HepG2 (cell line): ENCODE measurements around the gene FAM83D. TPM values are rescaled to one million over a fixed set of nuclear protein-coding genes. Genes with fewer than 3 reads are reported as not detected.
A peak's percentile ranks its signal among the peaks of the same experiment; 100 is the strongest.

Experiments
- CREB1 ChIP-seq, 2 experiments: fragments of 450-650 bp in 1 of 2; IDR thresholded peaks; 2 replicates each; pipeline ENCODE4 v1.6.1; 2016 to 2017; ENCODE audit warnings: control low read depth in 1 of 2, mild to moderate bottlenecking in 1 of 2, missing compliant biosample characterization in 1 of 2, missing genetic modification characterization in 1 of 2
- EED ChIP-seq: sonication (generic); formaldehyde crosslinking; IDR thresholded peaks from 2 replicates; pipeline ENCODE4 v1.5.0; 2020; ENCODE audit warnings: mild to moderate bottlenecking, missing genetic modification reagents
- EP300 ChIP-seq, 3 experiments: sonication (generic) in 1 of 3; formaldehyde crosslinking in 1 of 3; IDR thresholded peaks; 2 replicates each; pipeline versions ENCODE4 v1.5.1 to v1.6.1; 2011 to 2020; ENCODE audit warnings: low read depth in 2 of 3, low read length in 2 of 3, borderline replicate concordance in 1 of 3, improper control_type of control experiment in 1 of 3, mild to moderate bottlenecking in 1 of 3, missing genetic modification reagents in 1 of 3, moderate library complexity in 1 of 3
- GLI4 ChIP-seq: sonication (generic); formaldehyde crosslinking; IDR thresholded peaks from 2 replicates; pipeline ENCODE4 v1.5.1; 2020; ENCODE audit warnings: missing genetic modification reagents, mild to moderate bottlenecking, moderate library complexity, borderline replicate concordance
- IRF2 ChIP-seq: IDR thresholded peaks from 2 replicates; pipeline ENCODE4 v1.6.1; 2018; ENCODE audit warnings: missing genetic modification reagents, missing compliant biosample characterization
- KDM6A ChIP-seq: IDR thresholded peaks from 2 replicates; pipeline ENCODE4 v1.6.1; 2016; ENCODE audit warnings: low read depth
- KMT2B ChIP-seq: IDR thresholded peaks from 2 replicates; pipeline ENCODE4 v1.6.1; 2016; ENCODE audit warnings: missing genetic modification reagents, missing compliant biosample characterization
- MYC ChIP-seq: sonication (generic); formaldehyde crosslinking; IDR thresholded peaks from 2 replicates; pipeline ENCODE4 v1.9.0; 2021; ENCODE audit warnings: missing genetic modification reagents, borderline replicate concordance
- PHF21A ChIP-seq: sonication (generic); formaldehyde crosslinking; IDR thresholded peaks from 2 replicates; pipeline ENCODE4 v1.5.0; 2020; ENCODE audit warnings: mild to moderate bottlenecking, missing genetic modification reagents
- SMYD3 ChIP-seq: sonication (generic); formaldehyde crosslinking; IDR thresholded peaks from 2 replicates; pipeline ENCODE4 v1.8.1; 2023; ENCODE audit warnings: mild to moderate bottlenecking, missing genetic modification reagents
- SNAI1 ChIP-seq: sonication (generic); formaldehyde crosslinking; IDR thresholded peaks from 2 replicates; pipeline ENCODE4 v1.5.0; 2020; ENCODE audit warnings: mild to moderate bottlenecking, missing genetic modification reagents, borderline replicate concordance
- SP1 ChIP-seq, 2 experiments: fragments of 450-650 bp in 1 of 2; sonication (generic) in 1 of 2; formaldehyde crosslinking in 1 of 2; IDR thresholded peaks; 2 replicates each; pipeline versions ENCODE4 v1.4.0 to v1.6.1; 2016 to 2020; ENCODE audit warnings: missing genetic modification reagents in 1 of 2
- TEAD2 ChIP-seq: sonication (generic); formaldehyde crosslinking; IDR thresholded peaks from 2 replicates; pipeline ENCODE4 v1.9.0; 2021; ENCODE audit warnings: missing genetic modification reagents
- THYN1 ChIP-seq: sonication (generic); formaldehyde crosslinking; IDR thresholded peaks from 2 replicates; pipeline ENCODE4 v1.8.1; 2023; ENCODE audit warnings: low read depth, mild to moderate bottlenecking, moderate library complexity, missing genetic modification reagents, borderline replicate concordance
- YEATS2 ChIP-seq: sonication (generic); formaldehyde crosslinking; IDR thresholded peaks from 2 replicates; pipeline ENCODE4 v1.4.0; 2020; ENCODE audit warnings: missing genetic modification reagents, borderline replicate concordance
- ZC3H4 ChIP-seq: sonication (generic); formaldehyde crosslinking; IDR thresholded peaks from 2 replicates; pipeline ENCODE4 v1.4.0; 2020; ENCODE audit warnings: missing genetic modification reagents, borderline replicate concordance
- ZMYM2 ChIP-seq: sonication (generic); formaldehyde crosslinking; IDR thresholded peaks from 2 replicates; pipeline ENCODE4 v1.8.0; 2022; ENCODE audit warnings: mild to moderate bottlenecking, missing genetic modification reagents
- ZNF10 ChIP-seq: sonication (generic); formaldehyde crosslinking; IDR thresholded peaks from 2 replicates; pipeline ENCODE4 v1.4.0; 2020; ENCODE audit warnings: mild to moderate bottlenecking, low read depth, missing genetic modification reagents, borderline replicate concordance
- ZNF274 ChIP-seq: sonication (generic); formaldehyde crosslinking; IDR thresholded peaks from 2 replicates; pipeline ENCODE4 v1.5.1; 2020; ENCODE audit warnings: mild to moderate bottlenecking, missing genetic modification reagents
- ZNF607 ChIP-seq: sonication (generic); formaldehyde crosslinking; IDR thresholded peaks from 2 replicates; pipeline ENCODE4 v1.5.1; 2020; ENCODE audit warnings: missing genetic modification reagents, mild to moderate bottlenecking, borderline replicate concordance
- ZNF614 ChIP-seq: IDR thresholded peaks from 2 replicates; pipeline ENCODE4 v1.6.1; 2018; ENCODE audit warnings: missing biosample characterization, missing genetic modification reagents, inconsistent platforms, borderline replicate concordance
- ZNF616 ChIP-seq: sonication (generic); formaldehyde crosslinking; IDR thresholded peaks from 2 replicates; pipeline ENCODE4 v1.5.0; 2020; ENCODE audit warnings: low read depth, mild to moderate bottlenecking, missing genetic modification reagents
- ZNF703 ChIP-seq: sonication (generic); formaldehyde crosslinking; IDR thresholded peaks from 2 replicates; pipeline ENCODE4 v1.5.1; 2020; ENCODE audit warnings: missing genetic modification reagents, mild to moderate bottlenecking, moderate library complexity, borderline replicate concordance
- ZNF746 ChIP-seq: sonication (generic); formaldehyde crosslinking; IDR thresholded peaks from 2 replicates; pipeline ENCODE4 v1.8.0; 2022; ENCODE audit warnings: mild to moderate bottlenecking, missing genetic modification reagents
- ZNF749 ChIP-seq: sonication (generic); formaldehyde crosslinking; IDR thresholded peaks from 2 replicates; pipeline ENCODE4 v1.8.0; 2022; ENCODE audit warnings: mild to moderate bottlenecking, missing genetic modification reagents, moderate library complexity, borderline replicate concordance
- polyA plus RNA-seq, 8 experiments: library from polyadenylated mRNA; depleted of rRNA in 3 of 8; stranded (reverse) in 7 of 8; unstranded in 1 of 8; fragments of >200 nt; fragmentation: Illumina TruSeq in 4 of 8; extraction: Trizol in 4 of 8; gene quantifications; 2 replicates each; pipeline versions ENCODE4 v1.2.1 to v1.2.3, GENCODE V29; 2011 to 2016; ENCODE audit warnings: low read depth in 4 of 8, missing spikeins in 1 of 8, mixed read lengths in 1 of 8; ENCODE audit not compliant: insufficient read depth in 1 of 8
- total RNA-seq, 5 experiments: library from RNA; depleted of rRNA; stranded (reverse); fragments of >200 nt; fragmentation: Illumina TruSeq; extraction: Trizol; gene quantifications; 2 replicates each; pipeline ENCODE4 v1.2.3, GENCODE V29; 2016; ENCODE audit warnings: low read depth in 1 of 5
- TF ChIP-seq, protein P1 (sequence below): conservative IDR thresholded peaks from 2 replicates; pipeline ENCODE4 v1.6.1; 2018; ENCODE audit warnings: missing genetic modification reagents
- TF ChIP-seq, protein P2 (sequence below): sonication (generic); formaldehyde crosslinking; IDR thresholded peaks from 2 replicates; pipeline ENCODE4 v1.4.0; 2020; ENCODE audit warnings: missing genetic modification reagents, borderline replicate concordance

The FAM83D gene
- total and polyA plus RNA-seq, 2 of the 13 experiments (the other 11 are each of a cell fraction or from before 2014, with no cell fraction given) = 51.4 to 64.0 TPM

DNA sequence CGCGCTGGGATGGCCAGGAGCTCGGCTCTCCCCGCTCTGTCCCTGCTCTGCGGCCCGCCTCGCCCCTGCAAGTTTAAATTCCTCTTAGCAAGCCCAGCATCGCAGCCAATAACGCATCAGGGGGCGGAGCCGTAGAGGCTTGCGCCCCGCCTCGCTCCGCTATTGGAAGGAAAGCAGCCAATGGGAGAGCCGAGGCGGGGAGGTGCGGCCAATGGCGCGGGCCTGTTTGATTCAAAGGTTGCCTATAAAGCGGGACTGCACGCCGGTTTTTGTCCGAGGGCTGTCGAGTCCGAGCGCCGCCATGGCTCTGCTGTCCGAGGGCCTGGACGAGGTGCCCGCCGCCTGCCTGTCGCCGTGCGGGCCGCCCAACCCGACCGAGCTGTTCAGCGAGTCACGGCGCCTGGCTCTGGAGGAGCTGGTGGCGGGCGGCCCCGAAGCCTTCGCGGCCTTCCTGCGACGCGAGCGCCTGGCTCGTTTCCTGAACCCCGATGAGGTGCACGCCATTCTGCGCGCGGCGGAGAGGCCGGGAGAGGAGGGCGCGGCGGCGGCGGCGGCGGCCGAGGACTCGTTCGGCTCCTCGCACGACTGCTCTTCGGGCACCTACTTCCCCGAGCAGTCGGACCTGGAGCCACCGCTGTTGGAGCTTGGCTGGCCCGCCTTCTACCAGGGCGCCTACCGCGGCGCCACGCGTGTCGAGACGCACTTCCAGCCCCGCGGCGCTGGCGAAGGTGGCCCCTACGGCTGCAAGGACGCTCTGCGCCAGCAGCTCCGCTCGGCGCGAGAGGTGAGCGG lies at the start of gene FAM83D (continued):
- TF ChIP-seq, protein P1, sequence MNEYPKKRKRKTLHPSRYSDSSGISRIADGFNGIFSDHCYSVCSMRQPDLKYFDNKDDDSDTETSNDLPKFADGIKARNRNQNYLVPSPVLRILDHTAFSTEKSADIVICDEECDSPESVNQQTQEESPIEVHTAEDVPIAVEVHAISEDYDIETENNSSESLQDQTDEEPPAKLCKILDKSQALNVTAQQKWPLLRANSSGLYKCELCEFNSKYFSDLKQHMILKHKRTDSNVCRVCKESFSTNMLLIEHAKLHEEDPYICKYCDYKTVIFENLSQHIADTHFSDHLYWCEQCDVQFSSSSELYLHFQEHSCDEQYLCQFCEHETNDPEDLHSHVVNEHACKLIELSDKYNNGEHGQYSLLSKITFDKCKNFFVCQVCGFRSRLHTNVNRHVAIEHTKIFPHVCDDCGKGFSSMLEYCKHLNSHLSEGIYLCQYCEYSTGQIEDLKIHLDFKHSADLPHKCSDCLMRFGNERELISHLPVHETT (CRISPR knock-in tag) = peak; percentile 55; the same call in 1 of the 2 replicates
- TF ChIP-seq EED (CRISPR knock-in tag) = peak; percentile 92
- TF ChIP-seq ZNF703 = peak; percentile 77; the same call in 1 of the 2 replicates
- TF ChIP-seq, protein P2, sequence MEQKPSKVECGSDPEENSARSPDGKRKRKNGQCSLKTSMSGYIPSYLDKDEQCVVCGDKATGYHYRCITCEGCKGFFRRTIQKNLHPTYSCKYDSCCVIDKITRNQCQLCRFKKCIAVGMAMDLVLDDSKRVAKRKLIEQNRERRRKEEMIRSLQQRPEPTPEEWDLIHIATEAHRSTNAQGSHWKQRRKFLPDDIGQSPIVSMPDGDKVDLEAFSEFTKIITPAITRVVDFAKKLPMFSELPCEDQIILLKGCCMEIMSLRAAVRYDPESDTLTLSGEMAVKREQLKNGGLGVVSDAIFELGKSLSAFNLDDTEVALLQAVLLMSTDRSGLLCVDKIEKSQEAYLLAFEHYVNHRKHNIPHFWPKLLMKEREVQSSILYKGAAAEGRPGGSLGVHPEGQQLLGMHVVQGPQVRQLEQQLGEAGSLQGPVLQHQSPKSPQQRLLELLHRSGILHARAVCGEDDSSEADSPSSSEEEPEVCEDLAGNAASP = peak; percentile 89; the same call in 1 of the 2 replicates
- TF ChIP-seq THYN1 (CRISPR knock-in tag) = peak; percentile 99
- TF ChIP-seq YEATS2 (CRISPR knock-in tag) = peak; percentile 74; the same call in 1 of the 2 replicates
- TF ChIP-seq TEAD2 (CRISPR knock-in tag) = no peak; the same call in 1 of the 2 replicates
- peak in 1 of 2 experiments; percentile 40; a peak in 2 of 4 replicates for TF ChIP-seq EP300 (IDR thresholded peaks at IDR 0.05; ENCODE audit: low read depth in 2 of 2, low read length in 2 of 2)
- TF ChIP-seq EP300 (CRISPR knock-in tag; IDR thresholded peaks at IDR 0.05; ENCODE audit: borderline replicate concordance) = no peak
- TF ChIP-seq ZNF10 (CRISPR knock-in tag) = no peak
- TF ChIP-seq ZNF274 (CRISPR knock-in tag) = peak; percentile 95
- peak; percentile 94 for TF ChIP-seq PHF21A
- peak; percentile 94; the same call in 1 of the 2 replicates for TF ChIP-seq GLI4 (CRISPR knock-in tag)
- TF ChIP-seq CREB1 (IDR thresholded peaks at IDR 0.05) = peak; percentile 75
- TF ChIP-seq CREB1 (CRISPR knock-in tag; IDR thresholded peaks at IDR 0.05) = no peak
- TF ChIP-seq SMYD3 (CRISPR knock-in tag) = peak; percentile 100
- TF ChIP-seq KDM6A (CRISPR knock-in tag) = no peak
- TF ChIP-seq ZNF607 (CRISPR knock-in tag) = peak; percentile 72; the same call in 1 of the 2 replicates
- TF ChIP-seq ZNF616 (CRISPR knock-in tag) = no peak; the same call in 1 of the 2 replicates
- peak; percentile 98 for TF ChIP-seq ZNF749
- no peak for TF ChIP-seq ZNF746
- peak; percentile 94; the same call in 1 of the 2 replicates for TF ChIP-seq ZNF614
- TF ChIP-seq MYC (CRISPR knock-in tag) = peak; percentile 95
- peak; percentile 90 for TF ChIP-seq IRF2 (CRISPR knock-in tag)
- TF ChIP-seq SP1 (IDR thresholded peaks at IDR 0.05) = no peak
- peak; percentile 98 for TF ChIP-seq SP1 (CRISPR knock-in tag; IDR thresholded peaks at IDR 0.05)
- peak; percentile 100 for TF ChIP-seq ZMYM2 (CRISPR knock-in tag)
- TF ChIP-seq ZC3H4 = 0 out of 2 replicates have a peak, but pooled peaks have one; percentile 49
- TF ChIP-seq SNAI1 (CRISPR knock-in tag) = peak; percentile 89; the same call in 1 of the 2 replicates
- TF ChIP-seq KMT2B (CRISPR knock-in tag) = peak; percentile 85
